Measurements from ENCODE around the gene SYT6.

- no peak for TF ChIP-seq CTCF (IDR thresholded peaks at IDR 0.05; ENCODE audit: poor library complexity)
- peak; percentile 71 for TF ChIP-seq EZH2 (IDR thresholded peaks at IDR 0.05; ENCODE audit: borderline replicate concordance)
- TF ChIP-seq EZH2phosphoT487 (IDR thresholded peaks at IDR 0.05; ENCODE audit: low read depth, severe bottlenecking, unreplicated experiment), result peak; percentile 31
These were observed 685 bp upstream of the SYT6 start for GRCh38 chr1:114154146-114154962.

Data from hepatocyte (in vitro differentiated cells).